Fibroblast of skin of scalp (primary cell): ENCODE results near the gene FRMD5.

Source experiments
- DNase-seq: peaks from one replicate; pipeline ENCODE4 v3.0.0-alpha.2; 2013

Gene FRMD5

DNA sequence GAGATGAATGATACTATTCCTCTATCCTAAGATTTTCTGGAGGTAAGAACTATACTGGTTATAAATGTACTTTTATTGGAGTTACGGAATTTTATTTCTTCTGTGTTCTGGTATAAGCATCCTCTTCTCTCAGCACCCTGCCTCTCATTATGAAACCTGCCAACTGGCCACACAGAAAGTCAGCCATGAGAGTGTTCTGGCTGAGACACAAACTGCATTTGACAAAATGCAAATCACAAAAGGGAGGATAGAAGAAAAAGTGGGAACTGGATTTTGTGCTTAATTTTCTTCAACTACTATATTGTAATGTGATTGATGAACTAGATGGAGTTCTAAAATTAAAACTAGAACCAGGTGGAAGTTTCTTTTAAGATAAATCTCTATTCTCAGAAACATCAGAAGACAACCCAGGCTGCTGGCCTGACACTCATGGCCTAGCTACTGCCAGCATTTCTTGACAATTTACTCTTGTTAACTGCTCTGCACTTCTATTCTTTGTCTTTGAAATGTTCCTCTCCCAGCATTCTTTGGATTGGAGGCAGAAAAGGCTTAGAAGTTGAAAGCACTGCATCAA is 225.2 kb downstream of the FRMD5 start:
- no peak for DNase-seq

DNA sequence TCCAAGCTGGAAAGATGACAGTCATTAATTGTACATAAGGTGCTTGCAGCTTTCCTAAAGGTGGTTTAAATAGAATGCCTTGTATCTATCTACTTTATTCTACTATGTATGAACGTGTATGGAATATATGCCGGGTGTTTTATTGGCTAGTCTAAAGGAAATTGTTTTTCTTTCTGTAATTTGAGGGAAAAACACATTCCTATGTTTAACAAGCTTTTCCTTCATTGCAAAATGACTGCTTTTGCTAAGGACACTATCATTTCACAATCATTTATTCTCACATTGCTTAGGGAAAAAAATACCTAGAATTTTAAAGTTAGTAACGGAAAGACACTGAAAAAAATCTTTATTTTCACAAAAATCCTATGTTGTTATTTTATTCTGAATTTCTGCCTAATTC is 226.5 kb downstream of the FRMD5 start:
- DNase-seq: no peak

DNA sequence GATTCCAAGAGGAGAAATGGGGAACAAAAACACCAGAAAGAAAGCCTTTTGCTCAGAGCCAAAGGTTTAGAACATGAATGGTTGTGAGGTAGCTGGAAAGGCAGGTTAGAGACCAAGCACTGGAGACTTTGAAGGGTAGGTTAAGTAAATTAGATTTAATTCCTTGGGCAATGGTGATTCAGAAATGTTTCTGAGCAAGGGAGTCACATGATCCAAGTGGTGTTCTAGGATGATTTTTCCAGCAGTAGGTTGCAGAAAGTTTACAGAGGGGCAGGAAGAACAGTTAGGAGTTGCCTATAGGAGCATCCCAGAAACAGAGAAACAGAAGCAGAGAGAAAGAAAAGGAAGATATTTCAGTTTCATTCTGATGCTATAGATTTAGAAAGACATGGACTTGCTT is 228.4 kb downstream of the FRMD5 start:
- no peak for DNase-seq

DNA sequence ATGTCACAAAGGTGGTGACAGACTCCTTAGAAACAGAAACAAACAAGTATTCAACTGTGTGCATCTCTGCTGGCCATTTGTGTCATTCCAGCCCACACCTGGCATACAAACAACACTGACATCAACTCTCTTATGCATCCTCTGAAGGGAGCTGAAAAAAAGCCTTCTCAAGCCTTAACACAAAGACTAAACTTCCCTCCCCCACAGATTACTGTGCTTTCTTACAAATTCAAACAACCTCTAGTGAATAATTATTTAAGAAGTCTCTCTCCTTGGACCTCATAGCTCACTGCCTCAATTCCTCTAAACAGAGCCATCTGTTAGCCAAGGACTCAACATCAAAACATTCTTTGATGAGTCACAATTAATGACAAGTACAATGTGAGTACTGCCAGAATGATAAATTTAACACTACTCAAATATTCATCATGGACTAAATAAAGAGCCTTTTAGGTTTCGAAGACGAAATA is 236.2 kb downstream of the FRMD5 start:
- DNase-seq: peak; percentile 75

DNA sequence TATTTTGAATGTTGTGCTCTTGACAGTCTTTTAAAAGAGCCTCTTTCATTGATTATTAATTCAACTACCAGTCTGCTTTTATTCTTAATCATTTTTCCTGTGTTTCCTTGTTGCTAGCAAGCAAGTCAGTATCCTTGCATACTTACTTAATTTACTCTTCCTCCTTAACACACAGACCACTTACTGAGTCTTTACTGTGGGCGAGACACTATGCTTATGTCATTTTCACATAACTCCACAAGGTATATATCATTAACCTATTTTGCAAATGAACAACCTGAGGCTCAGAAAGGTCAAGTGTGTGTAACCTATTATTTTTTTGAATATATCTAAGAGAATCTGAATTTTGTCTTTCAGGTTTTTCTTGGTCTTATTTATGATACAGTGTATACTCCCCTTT is 237.3 kb downstream of the FRMD5 start:
- DNase-seq: no peak

DNA sequence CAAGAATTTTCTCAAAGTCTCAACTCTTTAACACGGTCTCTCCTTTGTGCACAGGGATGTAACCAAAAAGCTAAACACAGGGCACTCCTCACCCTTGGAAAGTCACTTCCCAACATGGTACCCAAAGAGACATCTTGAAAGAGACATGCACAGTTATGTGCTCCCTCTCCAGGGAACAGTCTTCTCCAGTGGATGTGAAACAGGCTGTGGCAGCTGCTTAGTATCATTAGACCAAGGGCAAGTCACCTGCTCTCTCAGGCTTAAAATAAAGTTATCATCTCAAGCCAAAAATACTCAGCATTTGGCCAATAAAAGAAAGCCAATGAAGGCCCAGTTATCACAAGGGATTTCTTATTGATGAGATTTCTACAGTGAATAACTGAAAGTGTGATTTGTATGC is 239.9 kb downstream of the FRMD5 start:
- DNase-seq: no peak

DNA sequence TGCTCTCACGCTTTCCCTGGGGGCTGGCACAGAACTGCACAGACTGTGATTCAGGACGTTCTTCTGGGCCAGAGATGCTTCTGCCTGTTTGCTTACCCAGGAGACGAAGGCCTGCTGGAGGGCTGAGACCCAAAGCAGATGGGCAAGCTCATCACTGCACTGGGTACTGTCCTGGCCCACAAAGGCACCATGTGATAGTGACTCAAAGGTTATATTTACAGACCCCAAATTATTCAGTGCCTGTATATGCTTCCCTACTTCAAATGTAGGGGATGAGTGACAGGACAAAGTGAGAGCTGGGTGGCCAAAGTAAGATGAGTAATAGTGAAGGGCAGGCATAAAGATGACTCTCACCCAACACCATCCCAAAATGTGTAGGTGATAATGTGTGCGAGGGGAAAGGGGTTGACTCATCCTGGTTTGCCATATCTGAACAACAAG is 240.9 kb downstream of the FRMD5 start:
- DNase-seq: no peak

DNA sequence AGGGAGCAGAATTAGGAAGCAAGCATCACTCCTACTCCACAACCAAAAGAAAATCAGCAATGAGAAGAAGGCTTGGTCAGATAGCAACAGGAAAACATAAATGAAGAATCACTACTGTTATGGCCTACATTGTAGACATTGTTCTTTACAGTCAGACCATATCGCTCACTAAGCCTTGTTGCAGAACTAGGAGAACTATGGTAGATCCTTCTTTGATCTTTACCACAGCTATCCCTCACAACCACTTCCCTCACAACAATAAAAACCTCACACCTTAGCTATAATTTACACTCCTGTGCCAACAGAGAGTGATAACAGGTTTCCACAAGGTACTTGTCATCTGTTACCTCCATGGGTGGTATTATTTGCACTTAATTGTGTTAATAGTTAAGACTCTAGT is 241.7 kb downstream of the FRMD5 start:
- no peak for DNase-seq

DNA sequence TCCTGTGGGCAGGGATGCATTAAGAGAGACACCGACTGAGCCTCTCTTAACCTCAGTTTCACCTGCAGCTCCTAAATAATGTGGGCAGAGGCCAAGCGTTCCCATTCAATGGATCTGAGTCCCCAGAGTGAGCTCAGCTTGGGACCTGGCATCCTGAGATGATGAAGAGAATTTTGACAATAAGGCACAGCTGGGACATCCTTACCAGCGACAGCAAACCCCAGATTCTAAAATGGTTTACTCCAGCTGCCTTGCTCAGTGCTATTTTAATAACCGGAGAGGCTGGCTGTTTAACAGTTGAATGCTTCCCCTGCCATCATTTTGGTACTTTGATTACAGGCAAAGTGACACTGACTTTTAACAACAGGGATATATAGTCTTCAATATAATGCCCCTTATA is 244.5 kb downstream of the FRMD5 start:
- no peak for DNase-seq

DNA sequence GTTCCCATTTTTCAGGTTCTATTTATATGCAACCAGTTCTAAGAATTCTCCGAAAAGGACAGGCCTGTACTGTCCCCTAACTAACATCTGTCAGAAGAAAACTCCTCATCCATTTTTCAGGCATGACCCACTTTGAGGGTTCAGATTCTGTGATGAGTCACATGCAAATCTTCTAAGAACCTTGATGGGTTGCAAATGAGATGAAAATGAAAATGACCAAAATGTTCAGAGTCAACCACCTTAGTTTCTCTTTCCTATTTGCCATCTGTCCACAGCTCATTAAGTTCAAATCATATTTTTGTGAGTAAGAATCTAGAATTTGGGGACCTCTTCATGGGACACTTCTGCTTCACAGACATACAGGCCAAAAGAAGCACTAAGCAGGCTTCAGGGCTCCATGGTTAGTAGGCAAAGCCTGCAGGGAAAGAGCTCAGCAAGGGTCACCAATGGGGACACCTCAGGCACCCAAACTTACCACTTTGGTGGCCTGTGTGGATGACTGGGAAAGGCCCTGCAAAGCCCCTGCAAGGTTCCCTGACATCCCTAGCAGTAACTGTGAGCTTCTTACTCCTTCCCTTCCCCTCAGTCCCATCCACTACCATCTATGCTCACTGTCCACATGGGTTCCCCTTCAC is 246.3 kb downstream of the FRMD5 start:
- DNase-seq: no peak

DNA sequence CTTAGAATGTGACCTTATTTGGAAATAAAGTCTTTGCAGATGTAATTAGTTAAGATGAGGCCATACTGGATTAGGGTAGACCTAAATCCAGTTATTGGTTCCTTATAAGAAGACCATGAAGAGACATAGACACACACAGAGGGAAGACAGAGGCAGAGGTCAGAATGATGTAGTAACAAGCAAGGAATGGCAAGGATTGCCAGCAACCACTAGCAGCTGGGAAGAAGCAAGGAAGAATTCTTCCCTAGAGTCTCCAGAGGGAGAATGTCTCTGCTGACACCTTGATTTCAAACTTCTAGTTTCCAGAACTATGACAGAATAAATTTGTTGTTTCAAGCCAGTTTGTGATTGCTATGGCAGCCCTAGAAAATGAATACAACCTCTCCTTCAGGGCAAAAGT is 251.6 kb downstream of the FRMD5 start:
- DNase-seq: peak; percentile 49

DNA sequence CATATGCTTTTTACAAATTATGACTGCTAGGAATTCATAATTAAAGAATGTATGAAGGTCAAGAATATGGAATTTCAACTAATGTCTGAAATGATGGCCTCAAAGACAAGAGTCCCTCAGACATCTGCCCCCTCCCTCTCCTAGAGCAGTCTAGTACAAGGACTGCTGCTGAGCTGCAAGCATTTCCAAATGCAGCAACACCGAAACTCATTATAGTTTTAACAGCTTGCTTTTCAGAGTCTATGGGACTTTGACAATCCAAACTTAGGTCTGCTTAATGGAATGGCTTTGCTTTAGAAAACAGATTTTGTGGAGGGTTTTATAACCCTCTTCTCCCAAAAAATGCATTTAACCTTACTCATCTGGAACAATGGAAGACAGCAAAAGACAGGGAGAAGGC is 252.9 kb downstream of the FRMD5 start:
- DNase-seq: no peak

DNA sequence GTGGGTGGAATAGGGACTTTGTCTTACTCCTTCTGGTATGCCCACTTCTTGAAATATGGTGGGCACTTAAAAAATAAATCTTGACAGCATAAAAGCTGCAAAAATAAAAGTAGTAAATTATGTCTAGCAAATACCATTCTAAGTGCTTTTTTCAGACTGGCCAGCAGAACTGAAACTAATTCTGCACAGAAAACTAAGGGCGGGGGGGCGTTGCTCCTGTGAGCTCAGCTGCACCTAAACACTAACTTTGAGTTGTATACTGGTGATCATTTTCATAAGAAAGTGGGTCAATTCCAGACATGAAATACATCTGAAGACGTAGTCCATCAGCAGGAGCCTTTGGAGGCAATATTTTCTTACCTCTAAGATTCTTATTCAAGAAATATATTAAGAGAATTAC is 253.5 kb downstream of the FRMD5 start:
- DNase-seq: no peak

DNA sequence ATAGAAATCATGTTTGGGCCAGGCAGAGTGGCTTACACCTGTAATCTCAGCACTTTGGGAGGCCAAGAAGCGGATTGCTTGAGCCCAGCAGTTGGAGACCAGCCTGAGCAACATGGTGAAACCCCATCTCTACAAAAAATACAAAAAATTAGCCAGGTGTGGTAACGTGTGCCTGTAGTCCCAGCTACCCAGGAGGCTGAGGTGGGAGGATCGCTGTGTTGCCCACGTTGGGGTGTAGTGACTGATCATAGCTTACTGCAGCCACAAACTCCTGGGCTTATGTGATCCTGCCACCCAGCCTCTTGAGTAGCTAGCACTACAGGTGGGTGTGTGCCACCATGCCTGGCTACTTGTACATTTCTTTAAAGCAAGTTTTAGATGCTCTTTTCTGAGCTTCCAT is 254.0 kb downstream of the FRMD5 start:
- no peak for DNase-seq

DNA sequence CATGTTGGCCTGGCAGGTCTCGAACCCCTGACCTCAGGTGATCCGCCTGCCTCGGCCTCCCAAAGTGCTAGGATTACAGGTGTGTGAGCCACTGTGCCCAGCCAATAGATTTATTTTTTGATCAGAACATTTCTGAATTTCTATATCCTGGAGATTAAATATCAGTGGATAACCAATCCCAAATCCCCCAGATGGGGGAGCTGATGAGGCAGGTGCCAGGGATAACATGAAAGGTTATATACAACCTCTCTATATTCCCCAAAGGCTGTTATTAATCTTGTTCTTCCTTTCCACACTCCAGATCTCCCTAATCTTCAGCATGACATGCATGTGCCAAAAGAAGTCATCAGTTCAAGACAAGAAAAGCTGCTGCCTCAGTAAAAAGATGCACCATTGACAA is 256.0 kb downstream of the FRMD5 start:
- no peak for DNase-seq

DNA sequence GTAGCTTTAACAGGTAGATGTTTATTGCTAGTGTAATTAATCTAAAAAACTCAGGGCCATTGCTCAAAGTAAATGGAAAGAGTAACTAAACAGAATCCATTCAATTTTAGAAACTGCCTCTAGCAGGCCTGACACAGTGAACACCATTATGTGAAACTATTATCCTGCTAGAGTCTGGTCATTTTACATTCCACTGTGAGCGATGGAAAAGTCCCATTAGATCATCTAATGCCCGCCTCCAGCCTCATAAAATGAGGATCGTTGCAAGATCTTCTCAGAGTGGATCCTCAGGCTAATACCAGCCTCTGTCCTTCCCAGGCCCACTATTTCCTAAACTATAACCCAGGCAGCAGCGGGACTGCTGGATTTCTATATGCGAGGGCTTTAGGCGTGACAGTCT is 260.6 kb downstream of the FRMD5 start:
- DNase-seq: no peak

DNA sequence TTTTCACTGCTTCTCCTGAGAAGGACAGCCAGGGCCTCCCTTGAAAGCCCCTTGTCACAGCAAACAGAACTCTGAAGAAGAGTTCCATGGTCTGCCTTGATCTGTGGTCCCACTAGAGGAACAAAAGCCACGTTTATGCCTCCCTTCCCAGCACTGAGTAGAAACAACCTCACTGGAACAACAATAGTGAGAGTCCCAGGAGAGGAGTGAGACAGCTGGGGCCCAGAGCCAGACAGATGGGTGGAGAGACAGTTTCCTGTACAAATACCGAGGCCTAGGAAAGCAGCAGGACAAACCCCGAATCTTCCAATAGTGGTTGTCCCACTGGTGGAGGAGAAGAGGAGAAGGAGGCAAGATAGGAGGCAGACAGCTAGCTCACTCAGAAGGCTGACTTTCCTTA is 262.2 kb downstream of the FRMD5 start:
- DNase-seq: no peak

DNA sequence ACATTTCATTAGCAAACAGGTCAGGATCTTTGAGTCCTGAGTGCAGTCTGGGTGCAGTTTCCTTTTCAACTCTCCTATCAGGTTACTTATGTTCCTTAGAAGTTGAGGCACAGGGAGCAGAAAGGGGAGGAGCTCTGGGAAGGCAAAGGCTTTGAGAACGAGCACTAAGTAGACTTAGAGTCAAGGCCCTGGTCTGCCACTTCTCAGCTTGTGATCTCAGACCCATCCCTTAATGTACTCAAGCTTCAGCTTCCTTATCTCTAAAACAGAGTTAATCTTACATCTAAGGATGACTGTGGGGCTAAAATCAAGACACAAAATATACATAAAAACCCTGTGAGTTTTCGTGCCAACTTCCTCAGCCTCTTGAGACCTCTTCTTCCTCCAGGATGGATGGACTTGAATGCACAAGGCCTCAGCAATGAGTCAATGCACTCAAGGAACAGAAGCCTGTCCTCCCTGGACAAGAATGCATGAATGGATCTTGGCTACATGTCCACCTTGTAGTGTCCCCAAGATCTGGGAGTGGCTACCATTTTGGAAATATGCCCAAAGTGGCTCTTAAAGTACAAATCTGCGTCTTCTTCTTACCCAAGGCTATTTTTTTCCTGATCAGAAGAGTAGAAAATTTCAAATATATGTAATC is 263.2 kb downstream of the FRMD5 start:
- no peak for DNase-seq

DNA sequence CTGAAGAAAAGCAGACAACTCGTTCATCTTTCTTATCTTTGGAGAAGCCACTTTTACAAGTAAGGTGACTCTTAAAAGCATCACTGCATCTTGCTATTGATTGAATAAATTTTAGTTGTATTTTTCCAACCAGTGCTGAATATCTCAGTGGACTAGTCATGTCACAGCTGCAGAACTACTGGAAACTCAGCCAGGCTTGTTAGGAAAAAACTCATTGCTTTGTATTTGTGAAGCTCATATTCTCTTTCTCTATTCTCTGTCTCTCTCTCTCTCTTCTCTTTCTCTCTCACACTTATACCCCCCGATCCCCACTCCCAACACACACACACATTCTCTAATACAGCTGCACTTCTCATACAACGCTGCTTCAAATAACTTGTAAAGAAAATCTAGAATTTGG is 264.0 kb downstream of the FRMD5 start:
- DNase-seq: no peak

DNA sequence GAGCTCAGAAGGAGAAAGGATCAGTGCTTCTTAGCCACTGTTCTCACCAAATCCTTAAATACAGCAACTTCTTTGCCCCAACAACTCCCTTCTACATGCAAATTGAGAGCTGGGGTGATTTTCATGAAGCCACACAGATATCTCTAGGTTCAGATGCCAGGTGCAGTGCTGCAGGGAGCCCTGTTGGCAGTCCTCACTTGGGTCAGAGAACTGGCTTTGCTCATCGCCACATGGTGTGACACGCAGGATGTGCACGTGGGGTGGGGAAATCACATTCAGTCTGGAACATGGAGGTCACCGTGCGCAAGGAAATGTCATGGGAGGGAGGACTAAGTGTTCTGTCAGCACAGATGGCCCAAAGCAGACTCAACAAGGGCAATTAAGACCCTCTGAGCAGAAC is 264.5 kb downstream of the FRMD5 start:
- DNase-seq: no peak

DNA sequence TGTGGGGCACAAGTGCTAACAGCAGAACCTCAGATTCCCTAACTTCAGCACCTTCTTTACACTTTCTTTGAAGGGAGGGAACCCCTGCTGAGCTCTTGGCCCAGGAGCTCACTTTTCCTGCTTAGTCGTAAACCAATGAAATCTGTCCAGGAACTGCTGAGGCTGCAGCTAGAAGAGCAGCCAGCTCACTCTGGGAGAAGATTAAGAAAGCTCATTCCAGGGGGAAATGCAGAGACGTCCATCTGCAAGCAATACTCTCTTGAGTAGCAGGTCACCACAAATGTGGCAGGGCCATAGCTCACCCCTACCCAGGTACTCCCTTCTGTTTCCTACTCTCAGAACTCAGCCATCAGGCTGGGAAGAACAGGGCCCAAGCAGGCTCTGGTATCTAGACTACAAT is 265.0 kb downstream of the FRMD5 start:
- DNase-seq: no peak

DNA sequence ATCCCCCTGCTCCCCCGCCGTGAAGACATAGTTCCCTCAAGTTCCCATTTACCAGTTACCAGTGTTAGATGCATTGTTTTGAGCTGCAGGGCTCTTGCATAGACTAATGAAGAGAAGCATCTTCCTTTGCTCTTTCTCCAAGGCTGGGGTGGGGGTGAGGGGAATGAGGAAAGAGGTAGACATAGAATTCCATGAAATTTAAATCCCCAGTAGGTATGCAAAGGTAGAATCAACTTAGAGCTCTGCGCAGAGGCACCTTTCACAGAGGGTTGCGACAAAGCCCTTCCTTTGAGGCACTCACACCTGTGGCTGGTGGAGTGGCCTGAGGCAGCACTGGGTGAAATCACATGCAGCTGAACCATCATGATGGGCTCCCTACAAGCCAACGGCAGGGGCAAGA is 266.9 kb downstream of the FRMD5 start:
- no peak for DNase-seq

DNA sequence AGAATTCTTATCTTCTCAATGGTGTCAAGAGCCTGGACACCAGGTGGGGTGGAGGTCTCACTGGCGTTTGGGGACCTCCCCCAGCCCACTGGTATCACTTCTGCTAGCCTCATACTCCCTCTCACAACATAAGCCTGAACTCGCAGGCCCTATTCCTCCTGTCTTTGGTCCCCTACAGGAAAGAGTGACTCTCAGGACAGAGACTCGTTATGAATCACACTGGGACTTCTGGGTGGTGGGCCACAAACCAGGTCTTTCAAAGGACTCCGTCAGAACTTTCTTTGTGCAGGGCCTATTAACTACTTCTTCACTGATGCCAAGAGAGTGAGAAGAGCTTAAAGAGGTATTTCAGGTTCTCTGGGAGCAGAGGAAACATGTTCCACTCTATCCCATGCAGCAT is 267.9 kb downstream of the FRMD5 start:
- no peak for DNase-seq

DNA sequence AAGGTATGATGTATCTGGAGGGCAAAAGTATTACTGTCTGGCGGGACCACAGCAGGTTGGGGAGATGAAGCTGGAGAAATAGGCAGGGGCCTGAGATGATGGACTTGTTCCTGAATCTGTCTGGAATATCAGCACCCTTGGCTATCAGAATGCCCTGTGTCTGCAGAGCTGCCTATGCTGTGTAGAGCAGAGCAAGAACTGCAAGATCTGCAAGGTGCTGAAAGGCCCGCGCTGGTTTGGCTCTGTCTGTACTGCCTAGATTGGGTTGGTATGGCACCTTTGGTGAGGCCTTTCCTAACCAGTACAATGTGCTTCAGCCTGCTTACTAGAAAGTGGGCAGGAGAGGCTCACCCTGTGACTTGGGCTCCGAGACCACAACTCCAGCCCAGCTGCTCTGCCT is 271.5 kb downstream of the FRMD5 start:
- no peak for DNase-seq

DNA sequence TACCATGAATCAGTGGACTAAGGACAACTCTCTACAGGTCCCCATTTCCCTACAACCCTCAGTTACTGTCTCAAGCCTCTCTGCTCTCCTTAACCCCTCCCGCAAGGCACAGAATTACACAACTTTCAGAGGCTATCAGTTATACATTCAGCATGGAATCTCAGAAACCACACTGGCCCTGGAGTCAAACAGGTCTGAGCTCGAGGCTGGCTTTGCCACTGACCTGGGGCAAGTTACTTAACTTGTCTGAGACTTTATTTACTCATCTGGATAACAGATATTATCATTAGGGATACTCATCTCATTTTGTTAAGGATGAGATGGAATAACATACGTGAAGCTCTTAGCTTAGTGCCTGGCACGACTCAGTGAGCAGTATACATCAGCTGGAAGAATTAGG is 273.1 kb downstream of the FRMD5 start:
- DNase-seq: no peak
